Sigmoid colon (tissue), 7 donors: ENCODE measurements around the gene GALNT1. TPM values are rescaled to one million over a fixed set of nuclear protein-coding genes. Genes with fewer than 3 reads are reported as not detected.

ENCODE experiments used
- DNase-seq: peaks from one replicate; pipeline ENCODE4 v3.0.0-alpha.2; 2019
- H3K27ac ChIP-seq, 4 donors: fragments of 200-600 bp; sonication (generic); one replicate each; pipeline ENCODE4 v1.5.1; 2016 to 2019; ENCODE audit warnings: mild to moderate bottlenecking in 1 of 4
- H3K27me3 ChIP-seq, 3 donors: fragments of 200-600 bp; sonication (generic); one replicate each; pipeline ENCODE4 v1.5.1; 2019; ENCODE audit warnings: mild to moderate bottlenecking in 1 of 3
- H3K36me3 ChIP-seq, 4 donors: fragments of 200-600 bp; sonication (generic); one replicate each; pipeline ENCODE4 v1.5.1; 2016 to 2019
- H3K4me1 ChIP-seq, 4 donors: fragments of 200-600 bp; sonication (generic); one replicate each; pipeline ENCODE4 v1.5.1; 2017 to 2019
- H3K4me3 ChIP-seq, 4 donors: fragments of 200-600 bp; sonication (generic); one replicate each; pipeline ENCODE4 v1.5.1; 2017 to 2019; ENCODE audit warnings: mild to moderate bottlenecking in 2 of 4, moderate library complexity in 1 of 4
- H3K9me3 ChIP-seq, 4 donors: fragments of 200-600 bp in 3 of 4; sonication (generic) in 3 of 4; one replicate each; pipeline versions ENCODE4 v1.5.1 to v1.6.1; 2013 to 2019
- EP300 ChIP-seq, 4 donors: sonication (generic); formaldehyde crosslinking; IDR thresholded peaks; one replicate each; pipeline ENCODE4 v1.6.1; 2017; ENCODE audit warnings: antibody characterized with exemption in 4 of 4
- POLR2A ChIP-seq, 2 donors: fragments of 450-650 bp; IDR thresholded peaks; one replicate each; pipeline ENCODE4 v1.6.1; 2016; ENCODE audit warnings: antibody characterized with exemption in 2 of 2, mild to moderate bottlenecking in 2 of 2, moderate library complexity in 2 of 2
- POLR2AphosphoS5 ChIP-seq, 4 donors: sonication (generic); formaldehyde crosslinking; IDR thresholded peaks; one replicate each; pipeline ENCODE4 v1.6.1; 2017; ENCODE audit warnings: antibody characterized with exemption in 4 of 4
- whole genome bisulfite sequencing, 2 donors: extraction: QIAGEN DNeasy Blood & Tissue Kit; methylation state at CpG; one replicate each; pipeline ENCODE4 v1.1.7; 2013; 5-methylcytosine and 5-hydroxymethylcytosine counted together
- intact Hi-C: fragments of 100-400 bp; cut with DNase I; formaldehyde crosslinking; loops from one replicate; pipeline ENCODE4 v1.15.1; 2023
- polyA plus RNA-seq, 3 donors: library from polyadenylated mRNA; stranded (reverse); fragments of 200-250 nt; gene quantifications; one replicate each; pipeline ENCODE4 v1.2.3, GENCODE V29; 2013
- total RNA-seq, 4 donors: library from RNA; depleted of rRNA; stranded (reverse); fragments of >200 nt; gene quantifications; one replicate each; pipeline ENCODE4 v1.1.0, GENCODE V29; 2016
- TF ChIP-seq, protein P1 (sequence below), 4 experiments: fragments of 450-650 bp in 3 of 4; fragments of 200-600 bp in 1 of 4; IDR thresholded peaks; one replicate each; pipeline ENCODE4 v1.5.1; 2016 to 2019; ENCODE audit warnings: antibody characterized with exemption in 4 of 4, mild to moderate bottlenecking in 3 of 4, moderate library complexity in 2 of 4
- donor health status: healthy with polysubstance abuse.
- donor health status: Bipolar disorder and iron deficiency.
- donor health status: healthy.

Gene GALNT1
- total and polyA plus RNA-seq, 7 donors = 21.5 to 33.9 (median 29.7) TPM

DNA sequence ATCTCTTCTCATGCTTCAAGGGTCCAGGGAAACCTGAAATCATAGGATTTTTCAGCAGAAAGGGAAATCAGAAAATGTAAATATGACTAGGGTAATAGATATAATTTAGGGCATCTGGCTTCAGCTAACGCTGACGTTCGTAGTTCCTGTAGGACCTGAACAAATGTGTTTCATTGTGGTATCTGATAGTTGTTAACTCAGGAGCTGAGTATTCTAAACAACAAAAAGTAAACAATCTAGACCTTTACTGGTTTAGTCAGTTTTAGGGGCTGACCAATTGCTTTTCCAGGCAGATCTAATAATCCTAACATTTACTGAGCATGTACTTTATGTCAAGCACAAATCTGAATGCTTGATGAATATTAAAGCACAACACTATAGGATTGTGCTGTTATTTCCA lies 114.8 kb downstream of the GALNT1 start:
- H3K9me3 ChIP-seq = no peaks in the 10 kb centered on the region
- no peak for DNase-seq
- intact Hi-C loops = no loop called here
- WGBS, 2 donors = 86 to 88% methylated on average over 3 of the region's 3 CpGs
- no peak overlapping the region for H3K4me3 ChIP-seq
- peaks cover 0 to 18% (median 7%) of the 10 kb centered on the region in 4 donors for H3K36me3 ChIP-seq
- no peaks in the 10 kb centered on the region for H3K4me1 ChIP-seq
- TF ChIP-seq, protein P1, sequence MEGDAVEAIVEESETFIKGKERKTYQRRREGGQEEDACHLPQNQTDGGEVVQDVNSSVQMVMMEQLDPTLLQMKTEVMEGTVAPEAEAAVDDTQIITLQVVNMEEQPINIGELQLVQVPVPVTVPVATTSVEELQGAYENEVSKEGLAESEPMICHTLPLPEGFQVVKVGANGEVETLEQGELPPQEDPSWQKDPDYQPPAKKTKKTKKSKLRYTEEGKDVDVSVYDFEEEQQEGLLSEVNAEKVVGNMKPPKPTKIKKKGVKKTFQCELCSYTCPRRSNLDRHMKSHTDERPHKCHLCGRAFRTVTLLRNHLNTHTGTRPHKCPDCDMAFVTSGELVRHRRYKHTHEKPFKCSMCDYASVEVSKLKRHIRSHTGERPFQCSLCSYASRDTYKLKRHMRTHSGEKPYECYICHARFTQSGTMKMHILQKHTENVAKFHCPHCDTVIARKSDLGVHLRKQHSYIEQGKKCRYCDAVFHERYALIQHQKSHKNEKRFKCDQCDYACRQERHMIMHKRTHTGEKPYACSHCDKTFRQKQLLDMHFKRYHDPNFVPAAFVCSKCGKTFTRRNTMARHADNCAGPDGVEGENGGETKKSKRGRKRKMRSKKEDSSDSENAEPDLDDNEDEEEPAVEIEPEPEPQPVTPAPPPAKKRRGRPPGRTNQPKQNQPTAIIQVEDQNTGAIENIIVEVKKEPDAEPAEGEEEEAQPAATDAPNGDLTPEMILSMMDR (IDR thresholded peaks at IDR 0.05) = no peak
- TF ChIP-seq EP300 (IDR thresholded peaks at IDR 0.05) = no peak
- TF ChIP-seq POLR2A (IDR thresholded peaks at IDR 0.05) = no peak
- no peak for TF ChIP-seq POLR2AphosphoS5 (IDR thresholded peaks at IDR 0.05)
- H3K27ac ChIP-seq = no peak overlapping the region
- no peaks in the 10 kb centered on the region for H3K27me3 ChIP-seq

DNA sequence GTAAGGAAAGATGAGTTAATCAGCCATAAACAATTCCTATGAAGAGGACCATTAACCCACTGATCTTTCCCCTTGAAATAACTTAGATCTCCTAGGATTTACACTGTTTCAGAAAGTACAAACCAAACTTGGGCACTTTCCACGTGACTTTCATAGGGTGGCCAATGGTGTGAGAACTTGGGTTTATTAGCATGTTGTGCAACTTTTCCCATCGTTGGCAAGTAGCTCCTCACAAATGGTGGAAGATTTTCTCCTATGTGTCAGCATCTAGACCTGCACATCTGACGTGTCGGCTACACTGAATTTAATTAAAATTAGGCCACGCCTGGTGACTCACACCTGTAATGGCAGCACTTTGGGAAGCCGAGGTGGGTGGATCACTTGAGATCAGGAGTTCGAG lies 116.3 kb downstream of the GALNT1 start:
- intact Hi-C loops = no loop called here
- TF ChIP-seq, protein P1 (IDR thresholded peaks at IDR 0.05) = no peak
- TF ChIP-seq POLR2A (IDR thresholded peaks at IDR 0.05) (no peak), EP300 (IDR thresholded peaks at IDR 0.05) (no peak), POLR2AphosphoS5 (IDR thresholded peaks at IDR 0.05) (no peak)
- no peaks in the 10 kb centered on the region for H3K4me1 ChIP-seq
- H3K27ac ChIP-seq = no peak overlapping the region
- H3K4me3 ChIP-seq = no peak overlapping the region
- no peaks in the 10 kb centered on the region for H3K27me3 ChIP-seq
- peaks cover 0 to 12% (median 4%) of the 10 kb centered on the region in 4 donors for H3K36me3 ChIP-seq
- DNase-seq = no peak
- WGBS, 2 donors = 89 to 96% methylated on average over 7 of the region's 7 CpGs
- no peaks in the 10 kb centered on the region for H3K9me3 ChIP-seq

DNA sequence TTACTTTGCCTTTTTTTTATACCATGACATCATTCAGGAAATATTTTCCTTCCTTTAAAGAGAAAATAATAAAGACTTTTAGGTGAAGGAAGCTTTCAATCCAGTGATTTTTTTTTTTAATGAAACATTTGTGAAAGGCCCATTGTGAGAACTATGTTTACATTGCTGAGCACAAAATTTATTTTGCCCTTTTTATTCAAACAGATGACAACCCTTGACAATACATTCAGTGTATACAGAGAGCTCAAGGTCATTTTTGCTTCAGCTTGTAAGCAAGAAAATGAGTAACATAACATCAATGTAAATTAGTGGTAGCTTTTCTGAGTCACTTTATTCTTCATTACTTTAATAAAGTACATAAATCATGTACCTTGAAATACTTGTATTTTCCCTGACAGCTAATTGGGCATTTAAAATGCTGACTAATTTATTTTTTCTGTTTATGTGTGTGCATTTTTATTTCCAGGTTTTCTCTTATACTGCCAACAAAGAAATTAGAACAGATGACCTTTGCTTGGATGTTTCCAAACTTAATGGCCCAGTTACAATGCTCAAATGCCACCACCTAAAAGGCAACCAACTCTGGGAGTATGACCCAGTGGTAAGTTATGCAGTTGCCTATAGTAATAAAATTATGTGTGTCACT lies 121.6 kb downstream of the GALNT1 start:
- Histone ChIP-seq H3K4me3 (no peak overlapping the region), H3K9me3 (no peaks in the 10 kb centered on the region), H3K27me3 (no peaks in the 10 kb centered on the region), H3K36me3 (peaks cover 0 to 44% (median 5%) of the 10 kb centered on the region in 4 donors), H3K4me1 (no peaks in the 10 kb centered on the region), H3K27ac (no peak overlapping the region)
- TF ChIP-seq, protein P1 (IDR thresholded peaks at IDR 0.05) = no peak
- intact Hi-C loops = no loop called here
- no peak for DNase-seq

DNA sequence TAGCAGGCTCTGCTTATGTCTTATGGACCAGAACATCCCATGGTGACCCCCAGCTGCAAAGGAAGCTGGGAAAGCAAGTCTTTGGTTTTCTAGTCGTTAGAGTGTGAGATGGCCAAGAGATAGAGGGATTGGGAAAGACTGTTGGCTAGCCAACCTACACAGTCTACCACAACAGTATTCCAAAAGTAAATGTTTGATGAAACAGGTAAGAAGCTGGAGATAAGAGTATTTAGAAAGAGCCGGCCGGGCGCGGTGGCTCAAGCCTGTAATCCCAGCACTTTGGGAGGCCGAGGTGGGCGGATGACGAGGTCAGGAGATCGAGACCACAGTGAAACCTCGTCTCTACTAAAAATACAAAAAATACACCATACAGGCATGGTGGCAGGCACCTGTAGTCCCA lies 124.4 kb downstream of the GALNT1 start:
- Histone ChIP-seq H3K27me3 (no peaks in the 10 kb centered on the region), H3K4me1 (no peaks in the 10 kb centered on the region), H3K4me3 (no peak overlapping the region), H3K9me3 (no peaks in the 10 kb centered on the region), H3K36me3 (peaks cover 0 to 53% (median 2%) of the 10 kb centered on the region in 4 donors), H3K27ac (no peak overlapping the region)
- intact Hi-C loops = no loop called here
- TF ChIP-seq POLR2A (IDR thresholded peaks at IDR 0.05) = no peak
- TF ChIP-seq EP300 (IDR thresholded peaks at IDR 0.05) = no peak
- TF ChIP-seq, protein P1 (IDR thresholded peaks at IDR 0.05) = no peak
- TF ChIP-seq POLR2AphosphoS5 (IDR thresholded peaks at IDR 0.05) = no peak
- 93 to 95% methylated on average over 10 of the region's 10 CpGs for WGBS, 2 donors
- no peak for DNase-seq

DNA sequence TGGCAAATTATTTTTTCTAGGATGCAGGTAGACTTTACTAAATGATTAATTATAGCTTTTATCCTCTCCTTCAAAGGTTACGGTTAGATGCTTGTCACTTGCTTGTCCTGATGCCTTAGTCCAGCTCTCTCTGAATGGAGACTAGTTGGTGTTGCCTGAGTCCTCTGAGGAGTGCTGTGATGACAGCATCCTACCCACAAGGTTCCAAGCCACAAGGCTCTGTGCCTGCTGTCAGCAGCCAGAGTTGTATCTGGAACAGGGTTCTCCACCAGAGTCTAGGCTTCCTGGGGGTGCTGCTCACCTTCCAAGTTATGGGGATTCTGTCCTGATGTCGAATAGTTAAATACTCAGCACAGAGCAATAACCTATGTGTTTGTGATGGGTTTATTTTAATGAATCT lies 125.7 kb downstream of the GALNT1 start:
- 95 to 97% methylated on average over 2 of the region's 2 CpGs for WGBS, 2 donors
- Histone ChIP-seq H3K4me3 (no peak overlapping the region), H3K36me3 (peaks cover 0 to 61% (median 2%) of the 10 kb centered on the region in 4 donors), H3K4me1 (no peaks in the 10 kb centered on the region), H3K27me3 (no peaks in the 10 kb centered on the region), H3K9me3 (no peaks in the 10 kb centered on the region), H3K27ac (no peak overlapping the region)
- no peak for TF ChIP-seq POLR2A (IDR thresholded peaks at IDR 0.05)
- no peak for TF ChIP-seq POLR2AphosphoS5 (IDR thresholded peaks at IDR 0.05)
- TF ChIP-seq EP300 (IDR thresholded peaks at IDR 0.05) = no peak
- TF ChIP-seq, protein P1 (IDR thresholded peaks at IDR 0.05) = no peak
- DNase-seq = no peak
- intact Hi-C loops = no loop called here
